ENCODE data around the gene ZNF281.
"Not testable (repeated sequence)": the region's sequence is repeated elsewhere in the genome, so short reads cannot be mapped to it uniquely, and the experiment has no call there.

The ZNF281 gene

GRCh38 chr1:200366577-200367253 lies 43.1 kb downstream of the ZNF281 start:
- no peaks in the 10 kb centered on the region for H3K9me3 ChIP-seq (ENCODE audit: control insufficient read depth in 5 of 5, low read length in 5 of 5)
- no peak overlapping the region for H3K27ac ChIP-seq (ENCODE audit: low read depth, low read length)

GRCh38 chr1:200365897-200366426 lies 43.9 kb downstream of the ZNF281 start:
- Histone ChIP-seq H3K27me3 (ENCODE audit: control insufficient read depth in 5 of 5, insufficient read depth in 4 of 5, low read length in 5 of 5) (no peaks in the 10 kb centered on the region), H3K9ac (ENCODE audit: low read length in 5 of 5) (no peak overlapping the region), H3K9me3 (ENCODE audit: control insufficient read depth in 5 of 5, low read length in 5 of 5) (no peaks in the 10 kb centered on the region), H3K36me3 (ENCODE audit: control insufficient read depth in 5 of 5, insufficient read depth in 5 of 5, low read length in 5 of 5) (peaks cover 0 to 3% (median 2%) of the 10 kb centered on the region in 5 donors), H3K4me3 (ENCODE audit: low read depth in 1 of 5, low read length in 5 of 5) (no peak overlapping the region), H3K27ac (ENCODE audit: low read depth, low read length) (no peak overlapping the region), H3K4me1 (ENCODE audit: control insufficient read depth in 5 of 5, insufficient read depth in 5 of 5, low read length in 5 of 5) (peaks cover 0 to 9% (median 3%) of the 10 kb centered on the region in 5 donors)

More at GRCh38 chr1:200366577-200367253, 43.1 kb downstream of the ZNF281 start:
- Histone ChIP-seq H3K9ac (ENCODE audit: low read length in 5 of 5) (no peak overlapping the region), H3K4me3 (ENCODE audit: low read depth in 1 of 5, low read length in 5 of 5) (no peak overlapping the region), H3K36me3 (ENCODE audit: control insufficient read depth in 5 of 5, insufficient read depth in 5 of 5, low read length in 5 of 5) (peaks cover 0 to 3% (median 2%) of the 10 kb centered on the region in 5 donors), H3K4me1 (ENCODE audit: control insufficient read depth in 5 of 5, insufficient read depth in 5 of 5, low read length in 5 of 5) (peaks cover 0 to 9% (median 3%) of the 10 kb centered on the region in 5 donors), H3K27me3 (ENCODE audit: control insufficient read depth in 5 of 5, insufficient read depth in 4 of 5, low read length in 5 of 5) (no peaks in the 10 kb centered on the region)

- Histone ChIP-seq H3K4me3 (ENCODE audit: low read depth in 1 of 5, low read length in 5 of 5) (no peak overlapping the region), H3K27me3 (ENCODE audit: control insufficient read depth in 5 of 5, insufficient read depth in 4 of 5, low read length in 5 of 5) (no peaks in the 10 kb centered on the region), H3K27ac (ENCODE audit: low read depth, low read length) (no peak overlapping the region), H3K9ac (ENCODE audit: low read length in 5 of 5) (no peak overlapping the region), H3K36me3 (ENCODE audit: control insufficient read depth in 5 of 5, insufficient read depth in 5 of 5, low read length in 5 of 5) (peaks cover 0 to 3% (median under 1%) of the 10 kb centered on the region in 5 donors), H3K4me1 (ENCODE audit: control insufficient read depth in 5 of 5, insufficient read depth in 5 of 5, low read length in 5 of 5) (peaks cover 0 to 9% (median 3%) of the 10 kb centered on the region in 5 donors), H3K9me3 (ENCODE audit: control insufficient read depth in 5 of 5, low read length in 5 of 5) (no peaks in the 10 kb centered on the region)
Measured at GRCh38 chr1:200364831-200365230, 45.0 kb downstream of the ZNF281 start.

- H3K36me3 ChIP-seq (ENCODE audit: control insufficient read depth in 5 of 5, insufficient read depth in 5 of 5, low read length in 5 of 5), result peaks cover 0 to 3% (median 0%) of the 10 kb centered on the region in 5 donors
- H3K9me3 ChIP-seq (ENCODE audit: control insufficient read depth in 5 of 5, low read length in 5 of 5), result no peaks in the 10 kb centered on the region
- H3K4me3 ChIP-seq (ENCODE audit: low read depth in 1 of 5, low read length in 5 of 5), result no peak overlapping the region
- H3K9ac ChIP-seq (ENCODE audit: low read length in 5 of 5), result no peak overlapping the region
- no peaks in the 10 kb centered on the region for H3K27me3 ChIP-seq (ENCODE audit: control insufficient read depth in 5 of 5, insufficient read depth in 4 of 5, low read length in 5 of 5)
- no peak overlapping the region for H3K27ac ChIP-seq (ENCODE audit: low read depth, low read length)
- peaks cover 0 to 9% (median 3%) of the 10 kb centered on the region in 5 donors for H3K4me1 ChIP-seq (ENCODE audit: control insufficient read depth in 5 of 5, insufficient read depth in 5 of 5, low read length in 5 of 5)
Measured at GRCh38 chr1:200364091-200364759, 45.6 kb downstream of the ZNF281 start.

- Histone ChIP-seq H3K4me1 (ENCODE audit: control insufficient read depth in 5 of 5, insufficient read depth in 5 of 5, low read length in 5 of 5) (peaks cover 0 to 9% (median 3%) of the 10 kb centered on the region in 5 donors), H3K9me3 (ENCODE audit: control insufficient read depth in 5 of 5, low read length in 5 of 5) (no peaks in the 10 kb centered on the region), H3K9ac (ENCODE audit: low read length in 5 of 5) (no peak overlapping the region), H3K36me3 (ENCODE audit: control insufficient read depth in 5 of 5, insufficient read depth in 5 of 5, low read length in 5 of 5) (peaks cover 0 to 2% (median 0%) of the 10 kb centered on the region in 5 donors), H3K27me3 (ENCODE audit: control insufficient read depth in 5 of 5, insufficient read depth in 4 of 5, low read length in 5 of 5) (no peaks in the 10 kb centered on the region), H3K4me3 (ENCODE audit: low read depth in 1 of 5, low read length in 5 of 5) (no peak overlapping the region), H3K27ac (ENCODE audit: low read depth, low read length) (no peak overlapping the region)
Measured at GRCh38 chr1:200363264-200363933, 46.4 kb downstream of the ZNF281 start.

- no peaks in the 10 kb centered on the region for H3K36me3 ChIP-seq (ENCODE audit: control insufficient read depth in 5 of 5, insufficient read depth in 5 of 5, low read length in 5 of 5)
- H3K4me1 ChIP-seq (ENCODE audit: control insufficient read depth in 5 of 5, insufficient read depth in 5 of 5, low read length in 5 of 5), result peaks cover 0 to 9% (median 3%) of the 10 kb centered on the region in 5 donors
- no peaks in the 10 kb centered on the region for H3K27me3 ChIP-seq (ENCODE audit: control insufficient read depth in 5 of 5, insufficient read depth in 4 of 5, low read length in 5 of 5)
- H3K27ac ChIP-seq (ENCODE audit: low read depth, low read length), result no peak overlapping the region
- no peak overlapping the region for H3K9ac ChIP-seq (ENCODE audit: low read length in 5 of 5)
- no peaks in the 10 kb centered on the region for H3K9me3 ChIP-seq (ENCODE audit: control insufficient read depth in 5 of 5, low read length in 5 of 5)
- no peak overlapping the region for H3K4me3 ChIP-seq (ENCODE audit: low read depth in 1 of 5, low read length in 5 of 5)
Measured at GRCh38 chr1:200362421-200362820, 47.4 kb downstream of the ZNF281 start.

GRCh38 chr1:200359610-200360163 lies 50.1 kb downstream of the ZNF281 start:
- Histone ChIP-seq H3K4me3 (ENCODE audit: low read depth in 1 of 5, low read length in 5 of 5) (no peak overlapping the region), H3K4me1 (ENCODE audit: control insufficient read depth in 5 of 5, insufficient read depth in 5 of 5, low read length in 5 of 5) (peaks cover 0 to 9% (median 3%) of the 10 kb centered on the region in 5 donors), H3K27me3 (ENCODE audit: control insufficient read depth in 5 of 5, insufficient read depth in 4 of 5, low read length in 5 of 5) (no peaks in the 10 kb centered on the region), H3K9ac (ENCODE audit: low read length in 5 of 5) (no peak overlapping the region), H3K27ac (ENCODE audit: low read depth, low read length) (no peak overlapping the region), H3K9me3 (ENCODE audit: control insufficient read depth in 5 of 5, low read length in 5 of 5) (no peaks in the 10 kb centered on the region), H3K36me3 (ENCODE audit: control insufficient read depth in 5 of 5, insufficient read depth in 5 of 5, low read length in 5 of 5) (no peaks in the 10 kb centered on the region)

GRCh38 chr1:200357925-200358324 lies 51.9 kb downstream of the ZNF281 start:
- H3K4me1 ChIP-seq (ENCODE audit: control insufficient read depth in 5 of 5, insufficient read depth in 5 of 5, low read length in 5 of 5); H3K36me3 ChIP-seq (ENCODE audit: control insufficient read depth in 5 of 5, insufficient read depth in 5 of 5, low read length in 5 of 5); H3K9ac ChIP-seq (ENCODE audit: low read length in 5 of 5); H3K27ac ChIP-seq (ENCODE audit: low read depth, low read length); H3K4me3 ChIP-seq (ENCODE audit: low read depth in 1 of 5, low read length in 5 of 5); H3K9me3 ChIP-seq (ENCODE audit: control insufficient read depth in 5 of 5, low read length in 5 of 5); H3K27me3 ChIP-seq (ENCODE audit: control insufficient read depth in 5 of 5, insufficient read depth in 4 of 5, low read length in 5 of 5): not testable (repeated sequence)

- H3K9ac ChIP-seq (ENCODE audit: low read length in 5 of 5), result no peak overlapping the region
- peaks cover 0 to 9% (median 5%) of the 10 kb centered on the region in 5 donors for H3K4me1 ChIP-seq (ENCODE audit: control insufficient read depth in 5 of 5, insufficient read depth in 5 of 5, low read length in 5 of 5)
- no peaks in the 10 kb centered on the region for H3K9me3 ChIP-seq (ENCODE audit: control insufficient read depth in 5 of 5, low read length in 5 of 5)
- no peaks in the 10 kb centered on the region for H3K36me3 ChIP-seq (ENCODE audit: control insufficient read depth in 5 of 5, insufficient read depth in 5 of 5, low read length in 5 of 5)
- H3K27me3 ChIP-seq (ENCODE audit: control insufficient read depth in 5 of 5, insufficient read depth in 4 of 5, low read length in 5 of 5), result no peaks in the 10 kb centered on the region
- H3K4me3 ChIP-seq (ENCODE audit: low read depth in 1 of 5, low read length in 5 of 5), result no peak overlapping the region
- no peak overlapping the region for H3K27ac ChIP-seq (ENCODE audit: low read depth, low read length)
Measured at GRCh38 chr1:200355801-200356200, 54.0 kb downstream of the ZNF281 start.

Data from subcutaneous abdominal adipose tissue (tissue), 5 donors.